HG02571 (cell line): Measurements from ENCODE around the gene HIF1AN.

Source experiments
- ATAC-seq: cut with Tn5 transposase; IDR thresholded peaks from one replicate; pipeline ENCODE4 v1.9.1; 2021; ENCODE audit warnings: mild to moderate bottlenecking, moderate library complexity; ENCODE audit not compliant: unreplicated experiment

HIF1AN gene

DNA sequence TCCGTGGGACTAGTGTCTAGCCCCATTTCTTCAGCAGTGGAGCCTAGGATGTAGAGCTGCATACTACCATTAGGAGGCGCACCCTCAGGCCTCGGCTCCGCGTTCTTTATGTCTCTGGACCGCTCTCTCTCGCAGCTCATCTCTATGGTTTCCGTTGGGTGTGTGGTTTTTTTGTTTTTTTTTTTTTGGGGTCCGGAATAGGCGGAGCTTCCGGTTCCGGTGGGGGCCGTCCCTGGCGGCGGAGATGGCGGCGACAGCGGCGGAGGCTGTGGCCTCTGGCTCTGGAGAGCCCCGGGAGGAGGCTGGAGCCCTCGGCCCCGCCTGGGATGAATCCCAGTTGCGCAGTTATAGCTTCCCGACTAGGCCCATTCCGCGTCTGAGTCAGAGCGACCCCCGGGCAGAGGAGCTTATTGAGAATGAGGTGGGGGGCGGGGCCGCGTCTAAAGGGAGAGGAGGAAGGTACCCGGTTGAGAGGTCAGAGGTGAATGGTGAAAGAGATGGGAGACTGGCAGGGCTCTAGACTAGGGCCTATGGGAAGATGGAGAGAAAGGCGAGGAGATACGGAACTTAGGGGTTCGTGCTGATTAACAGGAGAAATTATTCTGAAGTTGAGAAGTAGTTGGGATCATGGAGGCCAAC lies at the start of gene HIF1AN:
TSS of gene HIF1AN (plus strand) at position 229 of the 639 bp plus-strand sequence. CDS start at position 245, 16 bp downstream.
- ATAC-seq = peak; percentile 96

GRCh38 chr10:100487529-100487928 lies 48.2 kb upstream of the HIF1AN start:
- ATAC-seq = no peak

- no peak for ATAC-seq
Measured at GRCh38 chr10:100489396-100489795, 46.3 kb upstream of the HIF1AN start.

- ATAC-seq = no peak
Measured at GRCh38 chr10:100490531-100490930, 45.2 kb upstream of the HIF1AN start.

DNA sequence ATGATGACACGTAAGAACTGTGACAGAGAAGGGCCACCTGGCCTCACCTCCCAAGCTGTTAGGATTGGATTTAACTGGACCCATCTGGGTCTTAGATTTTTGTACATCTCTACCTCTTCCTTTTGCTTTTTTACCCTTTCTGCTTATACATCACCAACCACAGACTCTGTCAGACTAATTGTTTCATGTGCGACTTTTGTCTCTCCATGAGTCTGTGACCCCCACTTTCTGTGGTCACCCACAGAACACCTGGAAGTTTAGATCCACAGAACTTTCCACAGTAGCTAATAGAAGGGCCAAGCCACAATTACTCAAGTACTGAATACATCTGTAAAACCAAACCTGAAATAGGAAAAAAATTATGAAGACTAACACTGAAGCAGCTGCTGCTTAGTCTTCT lies 39.2 kb upstream of the HIF1AN start:
- ATAC-seq = no peak

DNA sequence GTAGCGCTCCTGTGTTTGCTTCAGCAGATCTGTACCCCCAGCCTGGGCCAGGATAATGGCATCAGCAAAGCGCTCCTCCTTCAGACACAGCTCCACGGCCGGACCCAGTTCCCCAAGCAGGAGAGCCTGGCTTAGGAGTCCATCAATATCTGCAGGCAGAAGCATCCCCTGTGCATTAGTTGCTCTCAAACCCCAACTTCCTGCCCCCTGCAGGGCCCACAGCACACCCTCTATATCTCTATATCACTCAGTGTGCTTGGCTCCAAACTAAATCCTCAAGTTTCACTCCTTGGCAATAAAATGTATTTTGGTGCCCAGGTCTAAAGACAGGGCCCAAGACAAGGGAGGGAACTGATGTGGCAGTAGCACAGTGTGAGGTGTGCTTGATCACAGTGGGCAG lies 37.7 kb upstream of the HIF1AN start:
- no peak for ATAC-seq

DNA sequence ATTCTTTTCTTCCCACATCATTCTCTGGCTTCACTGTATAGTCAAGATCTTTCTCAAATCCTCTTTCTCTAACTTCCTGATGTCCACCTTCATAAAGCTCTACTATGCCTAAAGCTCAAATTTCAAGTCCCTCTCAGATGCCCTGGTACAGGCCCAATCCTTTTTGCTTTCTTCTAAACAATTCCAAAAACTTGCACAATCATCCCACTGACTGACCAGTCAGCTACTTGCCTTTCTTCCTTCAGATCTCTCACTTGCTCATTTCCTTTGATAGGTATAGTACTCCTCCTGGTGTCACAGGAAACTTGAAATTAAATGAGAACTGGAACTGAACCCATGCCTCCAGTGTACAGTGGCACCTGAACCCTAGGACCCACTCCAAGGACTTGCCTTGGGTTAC lies 34.3 kb upstream of the HIF1AN start:
- ATAC-seq = no peak

- ATAC-seq = no peak
Measured at GRCh38 chr10:100502926-100503494, 32.7 kb upstream of the HIF1AN start.

DNA sequence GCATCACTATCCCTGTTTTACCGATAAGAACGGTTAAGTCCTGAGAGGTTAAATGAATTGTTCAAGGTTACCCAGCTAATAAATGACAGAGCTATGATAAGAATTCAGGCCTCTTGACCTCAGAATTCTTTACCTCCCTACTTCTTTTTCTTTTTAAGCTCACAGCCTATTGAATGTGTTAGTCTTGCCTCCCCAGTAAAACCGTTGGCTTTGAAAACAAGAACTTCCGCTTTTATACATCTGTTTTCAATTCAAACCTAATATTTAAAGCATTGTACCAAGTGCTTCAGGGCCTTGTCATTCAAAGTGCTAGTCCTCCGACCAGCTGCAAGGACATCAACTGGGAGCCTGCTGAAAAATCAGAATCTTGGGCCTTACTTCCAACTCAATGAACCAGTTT lies 31.6 kb upstream of the HIF1AN start:
- ATAC-seq = no peak

- no peak for ATAC-seq
Measured at GRCh38 chr10:100505164-100505563, 30.6 kb upstream of the HIF1AN start.

DNA sequence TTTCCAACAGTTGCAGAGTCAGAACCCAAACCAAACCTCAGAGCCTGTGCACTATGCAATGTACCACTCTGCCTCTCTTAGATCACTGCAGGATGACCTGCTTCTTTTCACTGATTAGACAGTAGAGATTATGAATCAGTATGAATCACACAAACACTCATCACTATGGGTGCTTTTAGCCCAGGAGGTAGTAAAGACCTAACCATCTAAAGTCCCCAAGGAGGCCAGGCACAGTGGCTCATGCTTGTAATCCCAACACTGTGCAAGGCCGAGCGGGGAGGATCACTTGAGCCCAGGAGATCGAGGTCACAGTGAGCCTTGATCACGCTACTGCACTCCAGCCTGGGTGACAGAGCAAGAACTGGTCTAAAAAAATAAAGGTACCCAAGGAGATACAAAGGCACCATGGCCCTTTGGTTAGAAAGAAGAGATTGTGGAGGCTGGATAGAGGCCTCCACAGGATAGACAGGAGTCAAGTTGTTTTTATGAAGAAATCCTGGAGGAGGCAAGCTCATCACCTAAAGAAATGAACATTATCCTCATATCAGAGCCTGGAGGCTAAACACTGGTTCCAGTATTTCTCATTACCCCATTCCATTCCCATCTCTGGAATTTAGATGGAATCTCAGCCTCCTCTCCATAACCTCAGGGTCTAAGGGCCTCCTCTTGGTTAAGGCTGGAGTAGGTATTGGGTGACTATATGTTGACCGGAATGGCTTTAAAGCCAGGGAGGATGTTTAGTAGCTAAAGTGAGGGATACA lies 29.0 kb upstream of the HIF1AN start:
- no peak for ATAC-seq

DNA sequence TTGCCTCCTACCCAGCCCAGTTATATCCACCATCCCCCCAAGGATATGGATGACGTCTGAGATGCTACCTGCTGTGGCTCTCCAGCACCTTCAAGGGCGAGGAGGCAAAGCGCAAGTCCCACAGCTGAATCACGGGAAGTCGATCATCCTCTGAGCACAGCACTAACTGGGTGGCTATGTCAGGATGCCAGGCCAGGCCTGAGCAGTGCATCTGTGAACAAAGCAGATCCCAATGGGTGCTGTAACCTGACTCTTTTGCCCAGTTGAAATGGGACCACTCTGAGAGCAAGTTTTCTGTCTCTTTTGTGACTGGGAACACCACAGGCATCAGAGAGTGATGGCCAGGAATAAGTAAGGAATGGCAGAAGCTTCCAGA lies 28.4 kb upstream of the HIF1AN start:
- ATAC-seq = no peak

GRCh38 chr10:100508266-100508665 lies 27.5 kb upstream of the HIF1AN start:
- no peak for ATAC-seq

- no peak for ATAC-seq
Measured at GRCh38 chr10:100508691-100509150, 27.0 kb upstream of the HIF1AN start.

- no peak for ATAC-seq
Measured at GRCh38 chr10:100509241-100509840, 26.4 kb upstream of the HIF1AN start.

- no peak for ATAC-seq
Measured at GRCh38 chr10:100510533-100511308, 25.0 kb upstream of the HIF1AN start.

GRCh38 chr10:100515612-100516011 lies 20.1 kb upstream of the HIF1AN start:
- no peak for ATAC-seq

DNA sequence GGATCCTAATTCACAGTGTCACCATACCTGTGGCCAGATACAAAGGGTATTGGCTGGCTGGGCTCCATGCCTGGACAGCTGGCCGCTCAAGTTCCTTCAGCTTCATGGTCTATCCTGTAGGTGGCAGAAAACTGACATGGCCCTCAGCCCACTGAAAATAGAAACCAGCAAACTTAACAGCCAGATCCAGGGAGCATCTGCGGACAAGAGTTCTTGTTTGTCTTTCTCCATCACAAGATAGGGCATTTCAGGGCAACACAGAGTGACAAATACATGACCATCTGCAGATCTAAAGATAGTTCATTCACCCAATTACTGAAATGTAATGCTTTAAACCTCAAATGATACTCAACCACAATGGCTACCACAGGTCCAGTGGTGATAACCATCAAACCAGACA lies 18.9 kb upstream of the HIF1AN start:
- ATAC-seq = no peak

GRCh38 chr10:100518761-100519241 lies 16.9 kb upstream of the HIF1AN start:
- ATAC-seq = no peak

GRCh38 chr10:100519311-100520051 lies 16.3 kb upstream of the HIF1AN start, which contains the start of gene SEC31B:
SEC31B (minus strand) TSS chr10:100519861; CDS start chr10:100516952, 2,909 bp downstream.
- ATAC-seq = no peak
